Astrocyte (in vitro differentiated cells and primary cell): ENCODE measurements around the gene FTO.

Experiments
- EZH2 ChIP-seq: IDR thresholded peaks from 2 replicates; pipeline ENCODE4 v1.6.1; 2012; ENCODE audit warnings: mild to moderate bottlenecking, low read length, inconsistent platforms; ENCODE audit not compliant: insufficient read depth
- TF ChIP-seq, protein P1 (sequence below): IDR thresholded peaks from 2 replicates; pipeline ENCODE4 v1.5.1; 2011; ENCODE audit warnings: low read depth, mild to moderate bottlenecking, inconsistent platforms, low read length, moderate library complexity; ENCODE audit not compliant: insufficient read depth

DNA sequence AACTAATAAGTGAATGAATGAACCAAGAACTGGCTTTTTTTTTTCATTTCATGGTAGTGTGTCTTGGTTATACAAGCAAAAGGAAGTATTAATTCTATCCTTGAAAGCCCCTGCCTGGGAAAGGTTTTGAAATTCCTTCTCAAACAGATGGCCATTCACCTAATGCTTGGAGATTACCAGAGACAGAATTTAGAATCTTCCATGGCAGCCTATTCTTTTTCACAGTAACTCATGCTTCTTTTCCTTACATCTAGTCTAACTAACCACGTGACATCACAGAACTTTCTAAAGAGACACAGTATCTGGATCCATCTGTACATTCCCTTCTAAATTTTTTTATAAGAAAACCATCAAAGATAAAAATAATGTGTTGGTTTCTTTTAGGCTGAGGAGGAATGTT lies 151.6 kb downstream of the FTO start:
- TF ChIP-seq, protein P1, sequence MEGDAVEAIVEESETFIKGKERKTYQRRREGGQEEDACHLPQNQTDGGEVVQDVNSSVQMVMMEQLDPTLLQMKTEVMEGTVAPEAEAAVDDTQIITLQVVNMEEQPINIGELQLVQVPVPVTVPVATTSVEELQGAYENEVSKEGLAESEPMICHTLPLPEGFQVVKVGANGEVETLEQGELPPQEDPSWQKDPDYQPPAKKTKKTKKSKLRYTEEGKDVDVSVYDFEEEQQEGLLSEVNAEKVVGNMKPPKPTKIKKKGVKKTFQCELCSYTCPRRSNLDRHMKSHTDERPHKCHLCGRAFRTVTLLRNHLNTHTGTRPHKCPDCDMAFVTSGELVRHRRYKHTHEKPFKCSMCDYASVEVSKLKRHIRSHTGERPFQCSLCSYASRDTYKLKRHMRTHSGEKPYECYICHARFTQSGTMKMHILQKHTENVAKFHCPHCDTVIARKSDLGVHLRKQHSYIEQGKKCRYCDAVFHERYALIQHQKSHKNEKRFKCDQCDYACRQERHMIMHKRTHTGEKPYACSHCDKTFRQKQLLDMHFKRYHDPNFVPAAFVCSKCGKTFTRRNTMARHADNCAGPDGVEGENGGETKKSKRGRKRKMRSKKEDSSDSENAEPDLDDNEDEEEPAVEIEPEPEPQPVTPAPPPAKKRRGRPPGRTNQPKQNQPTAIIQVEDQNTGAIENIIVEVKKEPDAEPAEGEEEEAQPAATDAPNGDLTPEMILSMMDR, result no peak
- TF ChIP-seq EZH2, result no peak
